Forelimb muscle (tissue), 1 donor: ENCODE results near the gene SPAM1. TPM values are rescaled to one million over a fixed set of nuclear protein-coding genes. Genes with fewer than 3 reads are reported as not detected.
"Not testable (repeated sequence)": the region's sequence is repeated elsewhere in the genome, so short reads cannot be mapped to it uniquely, and the experiment has no call there.

Experiments used
- DNase-seq: peaks from one replicate; pipeline ENCODE4 v3.0.0-alpha.2; 2013; ENCODE audit warnings: low read depth
- polyA plus RNA-seq: library from polyadenylated mRNA; unstranded; fragments of 120-200 nt; gene quantifications from one replicate; pipeline ENCODE4 v1.2.1, GENCODE V29; 2013; ENCODE audit not compliant: insufficient read length

The SPAM1 gene
- not detected for polyA plus RNA-seq

- no peak for DNase-seq
Observed at GRCh38 chr7:123924941-123925340, at the start of gene SPAM1. Gene SPAM1 (plus strand): TSS chr7:123925241. CDS start chr7:123953571, 28,330 bp downstream.

GRCh38 chr7:123876557-123877256, 48.3 kb upstream of the SPAM1 start:
- no peak for DNase-seq

- DNase-seq, result no peak
Observed at GRCh38 chr7:123879628-123880027, 45.4 kb upstream of the SPAM1 start.

- DNase-seq, result no peak
Observed at GRCh38 chr7:123881300-123881699, 43.7 kb upstream of the SPAM1 start.

GRCh38 chr7:123883154-123883553, 41.9 kb upstream of the SPAM1 start:
- DNase-seq, result no peak

- DNase-seq, result no peak
Observed at GRCh38 chr7:123888192-123888591, 36.8 kb upstream of the SPAM1 start.

- DNase-seq, result not testable (repeated sequence)
Observed at GRCh38 chr7:123894753-123895152, 30.3 kb upstream of the SPAM1 start.

- DNase-seq, result no peak
Observed at GRCh38 chr7:123901101-123901500, 23.9 kb upstream of the SPAM1 start.

- DNase-seq, result no peak
Observed at GRCh38 chr7:123905714-123906113, 19.3 kb upstream of the SPAM1 start.

- no peak for DNase-seq
Observed at GRCh38 chr7:123916240-123916724, 8.8 kb upstream of the SPAM1 start.

- no peak for DNase-seq
Observed at GRCh38 chr7:123917878-123918277, 7.2 kb upstream of the SPAM1 start.

GRCh38 chr7:123918309-123918708, 6.7 kb upstream of the SPAM1 start:
- no peak for DNase-seq

- no peak for DNase-seq
Observed at GRCh38 chr7:123923599-123923998, 1.4 kb upstream of the SPAM1 start.

GRCh38 chr7:123929107-123929506, 4.1 kb downstream of the SPAM1 start:
- DNase-seq, result no peak

GRCh38 chr7:123929655-123930054, 4.6 kb downstream of the SPAM1 start:
- no peak for DNase-seq

- no peak for DNase-seq
Observed at GRCh38 chr7:123935436-123936381, 10.7 kb downstream of the SPAM1 start.

GRCh38 chr7:123936388-123936787, 11.3 kb downstream of the SPAM1 start:
- DNase-seq, result no peak

- DNase-seq, result no peak
Observed at GRCh38 chr7:123939784-123940183, 14.7 kb downstream of the SPAM1 start.

GRCh38 chr7:123941391-123942180, 16.5 kb downstream of the SPAM1 start:
- DNase-seq, result no peak

- no peak for DNase-seq
Observed at GRCh38 chr7:123944395-123944794, 19.4 kb downstream of the SPAM1 start.

GRCh38 chr7:123945938-123946337, 20.9 kb downstream of the SPAM1 start:
- no peak for DNase-seq

GRCh38 chr7:123948136-123948535, 23.1 kb downstream of the SPAM1 start:
- DNase-seq, result no peak
